Measurements from ENCODE around the gene TBCD. TPM values are rescaled to one million over a fixed set of nuclear protein-coding genes. Genes with fewer than 3 reads are reported as not detected.

Gene TBCD
- total and polyA plus RNA-seq, 9 of the 15 experiments (the other 6 are each of a cell fraction or from before 2014, with no cell fraction given), result 8.9 to 98.5 (median 28.0) TPM

DNA sequence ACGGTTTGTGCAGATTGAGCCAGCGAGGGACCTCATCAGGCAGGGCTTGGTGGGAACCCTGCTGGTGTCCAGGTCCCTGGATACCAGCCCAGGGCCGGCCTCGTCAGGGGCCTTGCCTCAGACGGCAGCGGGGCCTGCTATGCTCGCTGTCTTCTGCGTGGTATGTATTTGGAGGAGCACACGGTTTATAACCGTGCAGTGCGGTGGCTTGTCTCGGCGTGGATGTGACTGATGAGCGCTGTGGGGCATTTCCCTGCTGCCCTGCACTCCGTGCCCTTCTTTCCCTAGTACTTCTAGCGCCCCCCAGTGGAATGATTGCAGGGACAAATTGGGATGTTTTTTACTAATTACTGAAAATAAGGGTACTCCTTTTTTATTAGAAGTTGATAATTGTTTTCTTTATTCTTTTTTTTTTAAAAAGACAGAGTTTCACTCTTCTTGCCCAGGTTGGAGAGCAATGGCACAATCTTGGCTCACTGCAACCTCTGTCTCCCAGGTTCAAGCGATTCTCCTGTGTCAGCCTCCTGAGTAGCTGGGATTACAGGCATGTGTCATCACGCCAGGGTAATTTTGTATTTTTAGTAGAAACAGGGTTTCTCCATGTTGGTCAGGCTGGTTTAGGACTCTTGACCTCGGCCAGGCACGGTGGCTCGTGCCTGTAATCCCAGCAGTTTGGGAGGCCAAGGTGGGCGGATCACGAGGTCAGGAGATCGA is 15.3 kb downstream of the TBCD start:
- peak; percentile 79 for ATAC-seq
- in situ Hi-C loops (cut with MboI), result no loop called here
- peaks cover 81% of the 10 kb centered on the region for H3K36me3 ChIP-seq (ENCODE audit: control insufficient read depth, insufficient read depth, low read length)
- TF ChIP-seq, protein P1, sequence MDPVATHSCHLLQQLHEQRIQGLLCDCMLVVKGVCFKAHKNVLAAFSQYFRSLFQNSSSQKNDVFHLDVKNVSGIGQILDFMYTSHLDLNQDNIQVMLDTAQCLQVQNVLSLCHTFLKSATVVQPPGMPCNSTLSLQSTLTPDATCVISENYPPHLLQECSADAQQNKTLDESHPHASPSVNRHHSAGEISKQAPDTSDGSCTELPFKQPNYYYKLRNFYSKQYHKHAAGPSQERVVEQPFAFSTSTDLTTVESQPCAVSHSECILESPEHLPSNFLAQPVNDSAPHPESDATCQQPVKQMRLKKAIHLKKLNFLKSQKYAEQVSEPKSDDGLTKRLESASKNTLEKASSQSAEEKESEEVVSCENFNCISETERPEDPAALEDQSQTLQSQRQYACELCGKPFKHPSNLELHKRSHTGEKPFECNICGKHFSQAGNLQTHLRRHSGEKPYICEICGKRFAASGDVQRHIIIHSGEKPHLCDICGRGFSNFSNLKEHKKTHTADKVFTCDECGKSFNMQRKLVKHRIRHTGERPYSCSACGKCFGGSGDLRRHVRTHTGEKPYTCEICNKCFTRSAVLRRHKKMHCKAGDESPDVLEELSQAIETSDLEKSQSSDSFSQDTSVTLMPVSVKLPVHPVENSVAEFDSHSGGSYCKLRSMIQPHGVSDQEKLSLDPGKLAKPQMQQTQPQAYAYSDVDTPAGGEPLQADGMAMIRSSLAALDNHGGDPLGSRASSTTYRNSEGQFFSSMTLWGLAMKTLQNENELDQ (CRISPR knock-in tag; IDR thresholded peaks at IDR 0.05; ENCODE audit: borderline replicate concordance), result no peak
- TF ChIP-seq NFE2L1 (tag; IDR thresholded peaks at IDR 0.05; ENCODE audit: borderline replicate concordance, low read depth), result no peak
- no peak for TF ChIP-seq ATF7 (IDR thresholded peaks at IDR 0.05)
- TF ChIP-seq TBP (optimal IDR thresholded peaks at IDR 0.05; ENCODE audit: low read depth, low read length), result no peak
- no peak for TF ChIP-seq SIN3B (IDR thresholded peaks at IDR 0.05; ENCODE audit: low read depth)
- TF ChIP-seq SMC3 (conservative IDR thresholded peaks at IDR 0.05; ENCODE audit: insufficient read depth, low read depth, low read length), result peak; percentile 44
- TF ChIP-seq, protein P2, sequence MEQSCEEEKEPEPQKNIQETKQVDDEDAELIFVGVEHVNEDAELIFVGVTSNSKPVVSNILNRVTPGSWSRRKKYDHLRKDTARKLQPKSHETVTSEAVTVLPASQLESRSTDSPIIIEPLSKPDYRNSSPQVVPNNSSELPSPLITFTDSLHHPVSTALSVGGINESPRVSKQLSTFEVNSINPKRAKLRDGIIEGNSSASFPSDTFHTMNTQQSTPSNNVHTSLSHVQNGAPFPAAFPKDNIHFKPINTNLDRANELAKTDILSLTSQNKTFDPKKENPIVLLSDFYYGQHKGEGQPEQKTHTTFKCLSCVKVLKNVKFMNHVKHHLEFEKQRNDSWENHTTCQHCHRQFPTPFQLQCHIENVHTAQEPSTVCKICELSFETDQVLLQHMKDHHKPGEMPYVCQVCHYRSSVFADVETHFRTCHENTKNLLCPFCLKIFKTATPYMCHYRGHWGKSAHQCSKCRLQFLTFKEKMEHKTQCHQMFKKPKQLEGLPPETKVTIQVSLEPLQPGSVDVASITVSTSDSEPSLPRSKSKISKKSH (CRISPR knock-in tag; IDR thresholded peaks at IDR 0.05), result no peak
- TF ChIP-seq, protein P3, sequence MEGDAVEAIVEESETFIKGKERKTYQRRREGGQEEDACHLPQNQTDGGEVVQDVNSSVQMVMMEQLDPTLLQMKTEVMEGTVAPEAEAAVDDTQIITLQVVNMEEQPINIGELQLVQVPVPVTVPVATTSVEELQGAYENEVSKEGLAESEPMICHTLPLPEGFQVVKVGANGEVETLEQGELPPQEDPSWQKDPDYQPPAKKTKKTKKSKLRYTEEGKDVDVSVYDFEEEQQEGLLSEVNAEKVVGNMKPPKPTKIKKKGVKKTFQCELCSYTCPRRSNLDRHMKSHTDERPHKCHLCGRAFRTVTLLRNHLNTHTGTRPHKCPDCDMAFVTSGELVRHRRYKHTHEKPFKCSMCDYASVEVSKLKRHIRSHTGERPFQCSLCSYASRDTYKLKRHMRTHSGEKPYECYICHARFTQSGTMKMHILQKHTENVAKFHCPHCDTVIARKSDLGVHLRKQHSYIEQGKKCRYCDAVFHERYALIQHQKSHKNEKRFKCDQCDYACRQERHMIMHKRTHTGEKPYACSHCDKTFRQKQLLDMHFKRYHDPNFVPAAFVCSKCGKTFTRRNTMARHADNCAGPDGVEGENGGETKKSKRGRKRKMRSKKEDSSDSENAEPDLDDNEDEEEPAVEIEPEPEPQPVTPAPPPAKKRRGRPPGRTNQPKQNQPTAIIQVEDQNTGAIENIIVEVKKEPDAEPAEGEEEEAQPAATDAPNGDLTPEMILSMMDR (IDR thresholded peaks at IDR 0.05 in 2 of 3, conservative IDR thresholded peaks at IDR 0.05 in 1 of 3; ENCODE audit: insufficient read depth in 2 of 3, low read depth in 1 of 3, low read length in 3 of 3), result peak; percentile 64 to 78 (median 74)
- no peak for TF ChIP-seq HCFC1 (IDR thresholded peaks at IDR 0.05; ENCODE audit: low read depth, low read length)
- TF ChIP-seq OTX1 (CRISPR knock-in tag; IDR thresholded peaks at IDR 0.05), result no peak
- TF ChIP-seq, protein P4, sequence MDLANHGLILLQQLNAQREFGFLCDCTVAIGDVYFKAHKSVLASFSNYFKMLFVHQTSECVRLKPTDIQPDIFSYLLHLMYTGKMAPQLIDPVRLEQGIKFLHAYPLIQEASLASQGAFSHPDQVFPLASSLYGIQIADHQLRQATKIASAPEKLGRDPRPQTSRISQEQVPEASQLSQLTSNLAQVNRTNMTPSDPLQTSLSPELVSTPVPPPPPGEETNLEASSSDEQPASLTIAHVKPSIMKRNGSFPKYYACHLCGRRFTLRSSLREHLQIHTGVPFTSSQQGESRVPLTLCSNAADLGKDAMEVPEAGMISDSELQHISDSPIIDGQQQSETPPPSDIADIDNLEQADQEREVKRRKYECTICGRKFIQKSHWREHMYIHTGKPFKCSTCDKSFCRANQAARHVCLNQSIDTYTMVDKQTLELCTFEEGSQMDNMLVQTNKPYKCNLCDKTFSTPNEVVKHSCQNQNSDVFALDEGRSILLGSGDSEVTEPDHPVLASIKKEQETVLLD (IDR thresholded peaks at IDR 0.05), result no peak
- TF ChIP-seq, protein P5, sequence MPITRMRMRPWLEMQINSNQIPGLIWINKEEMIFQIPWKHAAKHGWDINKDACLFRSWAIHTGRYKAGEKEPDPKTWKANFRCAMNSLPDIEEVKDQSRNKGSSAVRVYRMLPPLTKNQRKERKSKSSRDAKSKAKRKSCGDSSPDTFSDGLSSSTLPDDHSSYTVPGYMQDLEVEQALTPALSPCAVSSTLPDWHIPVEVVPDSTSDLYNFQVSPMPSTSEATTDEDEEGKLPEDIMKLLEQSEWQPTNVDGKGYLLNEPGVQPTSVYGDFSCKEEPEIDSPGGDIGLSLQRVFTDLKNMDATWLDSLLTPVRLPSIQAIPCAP (CRISPR knock-in tag; IDR thresholded peaks at IDR 0.05; ENCODE audit: borderline replicate concordance), result no peak

More for the DNA sequence above, 15.3 kb downstream of the TBCD start:
- POLR2A ChIA-PET, result no interaction called here
- Histone ChIP-seq H3K4me3 (no peak overlapping the region), H3K4me2 (ENCODE audit: insufficient read depth, low read length) (no peak overlapping the region), H3K9me3 (replicated peaks; ENCODE audit: control insufficient read depth, insufficient read depth, low read depth, low read length) (no peaks in the 10 kb centered on the region), H3K9me1 (ENCODE audit: control insufficient read depth, insufficient read depth, low read length) (no peaks in the 10 kb centered on the region), H3K9ac (ENCODE audit: insufficient read depth in 1 of 2, low read depth in 2 of 2, low read length in 2 of 2) (0 out of 4 replicates have a peak overlapping the region, but pooled peaks of 1 of the 2 experiments have one; percentile 6), H3K27ac (ENCODE audit: extremely low read depth, low read depth, low read length) (no peak overlapping the region), H3K4me1 (replicated peaks in 1 of 2; ENCODE audit: control insufficient read depth in 2 of 2, insufficient read depth in 2 of 2, low read length in 2 of 2) (0 out of 5 replicates have a peak, but pooled peaks cover 0 to 3% of the 10 kb centered on the region in 2 experiments), H4K20me1 (replicated peaks; ENCODE audit: control insufficient read depth, insufficient read depth, low read length) (no peaks in the 10 kb centered on the region), H3K79me2 (ENCODE audit: control insufficient read depth, insufficient read depth, low read length) (no peaks in the 10 kb centered on the region), H2AFZ (ENCODE audit: low read depth, low read length) (no peak overlapping the region), H3K27me3 (ENCODE audit: control insufficient read depth in 2 of 2, insufficient read depth in 2 of 2, low read length in 2 of 2) (no peaks in the 10 kb centered on the region)
- CTCF ChIA-PET (ENCODE audit: low intra/inter-chr PET ratio), result interaction anchor here (0.8 to 1.5 kb wide), 3 partner anchors 97 to 808 kb away, joined by 3 to 6 read pairs (median 5); no protein-coding TSS in a partner anchor
- no peak for FAIRE-seq
- peak; percentile 42 to 59 (median 51) for DNase-seq (ENCODE audit: extremely low read depth in 1 of 4, low spot score in 3 of 4)
- intact Hi-C loops (cut with micrococcal nuclease), result loop anchor here (1.0 to 5.0 kb wide), 2 partner anchors 99 to 415 kb away; no protein-coding TSS in a partner anchor
- 82% methylated on average over 24 of the region's 24 CpGs for WGBS (ENCODE audit: insufficient coverage, low coverage, missing lambda C conversion rate)
- BruUV-seq (replicated peaks), result no TSS peak
